Stimulated activated memory B cell treated with anti-CD40 and anti-IgM and Interleukin-4, amounts not matched to agents 10 μg/mL and 1 μg/mL and 100 μg/mL, for 72 hours (primary cell): ENCODE data around the gene RBM39.
"Not testable (repeated sequence)": the region's sequence is repeated elsewhere in the genome, so short reads cannot be mapped to it uniquely, and the experiment has no call there.

Experiments
- ATAC-seq: fragments of 150-1000 bp; cut with Tn5 transposase; 2 replicates; pipeline ENCODE4 v1.10.0; 2021
- H3K27ac Mint-ChIP-seq: one replicate; pipeline ENCODE4 v1.8.0; 2022; ENCODE audit warnings: mild to moderate bottlenecking, mixed read lengths
- H3K27me3 Mint-ChIP-seq: one replicate; pipeline ENCODE4 v1.8.0; 2022; ENCODE audit warnings: mixed read lengths
- H3K36me3 Mint-ChIP-seq: one replicate; pipeline ENCODE4 v1.8.0; 2022; ENCODE audit warnings: mixed read lengths
- H3K4me1 Mint-ChIP-seq: one replicate; pipeline ENCODE4 v1.8.0; 2022; ENCODE audit warnings: mixed read lengths
- H3K4me3 Mint-ChIP-seq: one replicate; pipeline ENCODE4 v1.8.0; 2022; ENCODE audit warnings: mild to moderate bottlenecking, moderate library complexity, mixed read lengths
- H3K9me3 Mint-ChIP-seq: one replicate; pipeline ENCODE4 v1.8.0; 2022; ENCODE audit warnings: mixed read lengths

RBM39 gene

DNA sequence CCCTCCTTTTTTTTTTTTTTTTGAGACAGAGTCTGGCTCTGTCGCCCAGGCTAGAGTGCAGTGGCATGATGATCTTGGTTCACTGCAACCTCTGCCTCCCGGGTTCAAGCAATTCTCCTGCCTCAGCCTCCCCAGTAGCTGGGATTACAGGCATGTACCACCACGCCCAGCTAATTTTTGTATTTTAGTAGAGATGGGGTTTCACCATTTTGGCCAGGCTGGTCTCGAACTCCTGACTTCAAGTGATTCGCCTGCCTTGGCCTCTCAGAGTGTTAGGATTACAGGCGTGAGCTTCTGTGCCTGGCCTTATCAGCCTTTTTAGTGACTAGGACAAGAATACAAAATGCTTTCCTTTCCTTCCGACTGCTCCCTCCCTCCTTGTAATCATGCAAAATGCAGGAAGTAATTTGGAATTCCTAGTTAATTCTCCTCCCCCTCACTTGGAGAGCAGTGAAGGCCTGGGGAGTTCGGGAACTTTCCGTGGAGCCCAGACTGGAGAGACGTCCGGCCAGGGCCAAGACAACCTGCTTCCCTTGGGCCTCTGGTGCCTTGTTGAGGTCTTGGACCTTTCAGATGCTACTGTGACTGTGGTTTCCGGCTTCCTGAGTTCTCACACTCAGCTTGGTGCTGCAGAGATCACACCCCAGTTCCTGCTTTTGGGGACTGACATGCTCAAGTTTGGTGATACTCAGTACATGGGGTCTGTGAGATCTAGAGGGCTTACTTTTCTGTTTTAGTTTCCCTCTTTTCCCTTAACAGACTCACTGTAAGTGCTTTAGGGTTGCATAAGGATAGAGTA lies 25.8 kb upstream of the RBM39 start:
- H3K4me1 Mint-ChIP-seq = peaks cover 39% of the 10 kb centered on the region
- peaks cover 6% of the 10 kb centered on the region for H3K9me3 Mint-ChIP-seq
- peak overlapping the region; percentile 85 for H3K4me3 Mint-ChIP-seq
- H3K27ac Mint-ChIP-seq = peak overlapping the region; percentile 100
- ATAC-seq = peak; percentile 68
- H3K36me3 Mint-ChIP-seq = no peaks in the 10 kb centered on the region
- no peaks in the 10 kb centered on the region for H3K27me3 Mint-ChIP-seq

DNA sequence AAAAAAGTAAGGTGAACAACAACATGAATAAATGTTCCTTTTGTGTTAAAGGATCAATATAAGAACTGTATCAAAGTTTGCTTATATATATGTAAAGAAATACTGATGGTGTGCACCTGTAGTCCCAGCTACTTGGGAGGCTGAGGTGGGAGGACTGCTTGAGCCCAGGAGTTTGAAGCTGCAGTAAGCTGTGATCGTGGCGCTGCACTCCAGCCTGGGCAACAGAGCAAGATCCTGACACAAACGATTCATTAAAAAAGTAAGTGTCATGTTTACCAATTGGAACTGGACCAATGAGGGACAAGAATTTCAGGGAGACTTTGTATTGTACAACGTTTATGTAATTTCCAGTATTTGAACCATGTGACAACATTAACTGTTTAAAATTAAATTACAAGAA lies 24.8 kb upstream of the RBM39 start:
- Mint-ChIP-seq H3K9me3 (peaks cover 6% of the 10 kb centered on the region), H3K36me3 (no peaks in the 10 kb centered on the region), H3K4me3 (no peak overlapping the region), H3K27me3 (no peaks in the 10 kb centered on the region), H3K4me1 (peaks cover 34% of the 10 kb centered on the region), H3K27ac (peak overlapping the region; percentile 100)
- no peak for ATAC-seq

DNA sequence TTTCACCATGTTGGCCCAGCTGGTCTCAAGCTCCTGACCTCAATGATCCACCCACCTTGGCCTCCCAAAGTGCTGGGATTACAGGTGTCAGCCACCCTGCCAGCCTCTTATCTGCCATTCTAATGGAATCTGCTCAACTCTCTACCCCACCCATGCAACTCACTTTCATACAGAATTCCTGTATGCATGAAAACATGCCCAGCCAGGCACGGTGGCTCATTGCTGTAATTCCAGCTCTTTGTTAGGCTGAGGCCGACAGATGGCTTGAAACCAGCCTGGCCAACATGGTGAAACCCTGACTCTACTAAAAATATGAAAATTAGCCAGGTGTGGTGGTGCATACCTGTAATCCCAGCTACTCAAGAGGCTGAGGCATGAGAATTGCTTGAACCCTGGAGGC lies 22.9 kb upstream of the RBM39 start:
- not testable (repeated sequence) for ATAC-seq, H3K27ac Mint-ChIP-seq, H3K4me3 Mint-ChIP-seq, H3K36me3 Mint-ChIP-seq, H3K9me3 Mint-ChIP-seq, H3K27me3 Mint-ChIP-seq
- peaks cover 24% of the 10 kb centered on the region for H3K4me1 Mint-ChIP-seq

DNA sequence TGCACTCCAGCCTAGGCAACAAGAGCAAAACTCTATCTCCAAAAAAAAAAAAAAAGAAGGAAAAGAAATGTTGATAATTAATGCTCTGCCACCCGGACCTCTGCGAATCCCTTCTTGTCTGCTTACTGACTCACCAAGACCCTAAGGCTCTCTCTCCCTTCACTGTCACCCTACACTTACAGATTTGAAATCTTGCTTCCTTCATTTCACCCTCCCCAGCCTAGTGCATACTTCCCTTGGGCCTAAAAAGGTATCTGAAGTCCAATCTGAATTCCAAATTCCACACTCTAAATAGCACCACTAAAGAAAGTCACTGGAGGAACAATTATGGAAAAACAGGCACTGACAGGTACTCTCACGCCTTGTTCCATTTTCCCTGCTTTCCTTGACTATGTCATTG lies 20.4 kb upstream of the RBM39 start:
- Mint-ChIP-seq H3K9me3 (no peaks in the 10 kb centered on the region), H3K4me1 (peaks cover 6% of the 10 kb centered on the region), H3K27ac (no peak overlapping the region), H3K27me3 (no peaks in the 10 kb centered on the region), H3K36me3 (no peaks in the 10 kb centered on the region), H3K4me3 (no peak overlapping the region)
- ATAC-seq = no peak

DNA sequence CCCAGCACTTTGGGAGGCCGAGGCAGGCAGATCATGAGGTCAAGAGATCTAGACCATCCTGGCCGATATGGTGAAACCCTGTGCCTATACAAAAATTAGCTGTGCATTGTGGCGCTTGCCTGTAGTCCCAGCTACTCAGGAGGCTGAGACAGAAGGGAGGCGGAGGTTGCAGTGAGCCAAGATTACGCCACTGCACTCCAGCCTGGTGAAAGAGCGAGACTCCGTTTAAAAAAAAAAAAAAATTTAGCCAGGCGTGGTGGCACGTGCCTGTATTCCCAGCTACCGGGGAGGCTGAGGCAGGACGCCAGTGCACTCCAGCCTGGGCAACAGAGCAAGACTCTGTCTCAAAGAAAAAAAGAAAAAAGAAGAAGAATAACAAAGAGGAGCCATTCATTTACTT lies 19.5 kb upstream of the RBM39 start:
- H3K27me3 Mint-ChIP-seq, ATAC-seq, H3K9me3 Mint-ChIP-seq, H3K36me3 Mint-ChIP-seq, H3K27ac Mint-ChIP-seq, H3K4me3 Mint-ChIP-seq: not testable (repeated sequence)
- peaks cover 11% of the 10 kb centered on the region for H3K4me1 Mint-ChIP-seq

DNA sequence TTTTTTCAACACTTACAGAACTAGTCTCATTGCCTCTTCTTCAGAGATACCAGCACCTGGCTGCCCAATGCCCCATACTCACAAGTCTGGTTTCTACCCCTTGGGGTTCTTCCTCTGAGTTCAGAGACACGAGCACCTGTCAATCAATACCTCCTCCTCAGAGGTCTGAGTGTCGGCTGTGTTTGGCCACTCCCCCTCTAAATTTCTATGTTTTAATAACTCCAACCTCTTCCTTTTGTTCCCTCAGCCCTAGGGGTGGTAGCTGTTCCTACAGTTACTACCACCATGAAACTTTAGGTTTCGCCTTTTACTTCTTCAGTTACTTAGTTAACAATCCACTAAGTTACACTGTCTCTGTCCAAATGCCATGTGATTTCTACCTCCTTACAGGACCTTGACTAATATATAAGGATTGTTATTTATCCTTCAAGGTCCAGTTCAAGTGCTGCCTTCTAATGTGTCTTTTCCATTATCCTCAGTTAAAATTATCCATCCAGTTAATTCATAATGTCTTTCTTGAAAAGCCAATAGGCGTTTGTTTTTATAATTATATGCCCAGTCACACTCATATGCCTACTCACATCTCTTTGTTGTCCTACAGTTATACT lies 15.1 kb upstream of the RBM39 start:
- H3K9me3 Mint-ChIP-seq = no peaks in the 10 kb centered on the region
- peak overlapping the region; percentile 11 for H3K27ac Mint-ChIP-seq
- no peak overlapping the region for H3K4me3 Mint-ChIP-seq
- ATAC-seq = no peak
- peaks cover 6% of the 10 kb centered on the region for H3K4me1 Mint-ChIP-seq
- H3K27me3 Mint-ChIP-seq = no peaks in the 10 kb centered on the region
- H3K36me3 Mint-ChIP-seq = no peaks in the 10 kb centered on the region

DNA sequence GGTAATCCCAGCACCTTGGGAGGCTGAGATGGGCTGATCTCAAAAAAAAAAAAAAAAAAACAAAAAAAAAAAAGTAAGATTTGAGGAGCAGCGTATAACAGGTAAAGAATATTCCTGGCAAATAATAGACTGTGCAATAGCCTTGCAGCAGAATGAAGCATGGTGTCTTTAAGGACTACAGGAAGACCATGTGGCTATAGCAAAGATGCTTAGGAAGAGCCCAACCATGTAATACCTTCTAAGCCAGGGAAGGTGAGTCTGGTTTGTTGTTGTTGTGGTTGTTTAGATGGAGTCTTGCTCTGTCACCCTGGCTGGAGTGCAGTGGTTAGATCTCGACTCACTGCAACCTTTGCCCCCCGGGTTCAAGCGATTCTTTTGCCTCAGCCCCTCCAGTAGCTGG lies 14.3 kb upstream of the RBM39 start:
- no peaks in the 10 kb centered on the region for H3K36me3 Mint-ChIP-seq
- no peak overlapping the region for H3K27ac Mint-ChIP-seq
- H3K4me1 Mint-ChIP-seq = peaks cover 6% of the 10 kb centered on the region
- no peaks in the 10 kb centered on the region for H3K27me3 Mint-ChIP-seq
- no peak for ATAC-seq
- H3K4me3 Mint-ChIP-seq = no peak overlapping the region
- no peaks in the 10 kb centered on the region for H3K9me3 Mint-ChIP-seq

DNA sequence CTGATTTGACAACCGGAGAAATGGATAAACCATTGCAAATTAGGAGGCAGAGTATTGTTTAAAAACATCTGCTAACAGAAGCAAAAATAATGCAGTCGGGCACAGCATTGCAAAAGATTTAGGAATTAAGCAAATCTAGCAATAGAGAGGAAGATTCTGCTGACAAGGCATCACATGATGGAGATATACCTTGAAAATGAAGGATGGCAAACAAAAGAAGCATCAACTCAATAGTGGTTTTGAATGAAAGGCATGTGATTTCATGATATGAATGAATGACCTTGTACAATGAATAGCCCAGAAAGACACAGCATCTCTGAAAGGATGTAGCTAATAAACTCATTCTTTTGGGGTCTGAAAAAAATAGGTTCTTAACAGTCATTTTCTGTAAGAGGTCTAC lies 8.6 kb upstream of the RBM39 start:
- H3K9me3 Mint-ChIP-seq = no peaks in the 10 kb centered on the region
- H3K27ac Mint-ChIP-seq = no peak overlapping the region
- no peaks in the 10 kb centered on the region for H3K36me3 Mint-ChIP-seq
- no peak overlapping the region for H3K4me3 Mint-ChIP-seq
- no peak for ATAC-seq
- no peaks in the 10 kb centered on the region for H3K4me1 Mint-ChIP-seq
- no peaks in the 10 kb centered on the region for H3K27me3 Mint-ChIP-seq

DNA sequence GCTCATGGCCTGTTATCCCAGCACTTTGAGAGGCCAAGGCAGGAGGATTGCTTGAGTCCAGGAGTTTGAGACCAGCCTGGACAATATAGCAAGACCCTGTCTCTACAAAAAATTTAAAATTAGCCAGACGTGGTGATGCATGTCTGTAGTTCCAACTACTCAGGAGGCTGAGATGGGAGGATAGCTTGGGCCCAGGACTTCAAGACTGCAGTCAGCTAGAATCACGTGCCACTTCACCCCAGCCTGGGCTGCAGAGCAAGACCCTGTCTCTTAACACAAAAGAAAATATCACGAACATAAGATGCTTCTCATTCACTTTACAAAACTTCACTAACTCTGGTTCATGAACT lies 2.4 kb upstream of the RBM39 start:
- not testable (repeated sequence) for ATAC-seq, H3K27me3 Mint-ChIP-seq, H3K9me3 Mint-ChIP-seq, H3K4me3 Mint-ChIP-seq
- peaks cover 17% of the 10 kb centered on the region for H3K4me1 Mint-ChIP-seq
- H3K27ac Mint-ChIP-seq = peak overlapping the region; percentile 95
- H3K36me3 Mint-ChIP-seq = peaks cover 18% of the 10 kb centered on the region

DNA sequence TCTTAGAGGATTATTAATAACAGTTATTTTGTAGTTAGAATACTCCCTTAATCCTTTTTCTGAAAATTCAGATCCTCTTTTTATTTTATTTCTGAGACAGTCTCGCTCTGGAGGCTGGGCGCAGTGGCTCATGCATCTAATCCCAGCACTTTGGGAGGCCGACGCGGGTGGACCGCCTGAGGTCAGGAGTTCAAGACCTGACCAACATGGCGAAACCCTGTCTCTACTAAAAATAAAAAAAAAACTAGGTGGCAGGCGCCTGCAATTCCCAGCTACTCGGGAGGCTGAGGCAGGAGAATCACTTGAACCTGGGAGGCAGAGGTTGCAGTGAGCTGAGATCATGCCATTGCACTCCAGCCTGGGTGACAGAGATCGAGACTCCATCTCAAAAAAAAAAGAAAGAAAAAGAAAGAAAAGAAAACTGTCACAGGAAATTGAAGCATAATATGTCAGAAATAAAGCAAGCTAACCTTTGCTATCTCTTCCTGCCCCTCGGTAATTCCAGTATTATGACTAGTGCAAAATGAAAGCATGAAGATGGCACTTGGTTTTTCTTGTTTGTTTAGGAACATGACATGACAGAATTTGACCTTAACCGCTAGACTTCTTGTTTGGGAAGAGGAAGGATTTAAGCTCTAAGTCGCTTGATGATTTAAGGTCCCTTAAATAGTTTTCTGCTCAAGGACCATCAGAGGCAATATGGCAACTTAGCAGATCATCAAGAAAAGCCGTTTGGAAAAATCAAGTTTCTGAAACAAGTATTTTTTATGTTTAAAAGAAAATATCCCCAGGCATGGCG lies 1.8 kb upstream of the RBM39 start:
- peaks cover 22% of the 10 kb centered on the region for H3K36me3 Mint-ChIP-seq

DNA sequence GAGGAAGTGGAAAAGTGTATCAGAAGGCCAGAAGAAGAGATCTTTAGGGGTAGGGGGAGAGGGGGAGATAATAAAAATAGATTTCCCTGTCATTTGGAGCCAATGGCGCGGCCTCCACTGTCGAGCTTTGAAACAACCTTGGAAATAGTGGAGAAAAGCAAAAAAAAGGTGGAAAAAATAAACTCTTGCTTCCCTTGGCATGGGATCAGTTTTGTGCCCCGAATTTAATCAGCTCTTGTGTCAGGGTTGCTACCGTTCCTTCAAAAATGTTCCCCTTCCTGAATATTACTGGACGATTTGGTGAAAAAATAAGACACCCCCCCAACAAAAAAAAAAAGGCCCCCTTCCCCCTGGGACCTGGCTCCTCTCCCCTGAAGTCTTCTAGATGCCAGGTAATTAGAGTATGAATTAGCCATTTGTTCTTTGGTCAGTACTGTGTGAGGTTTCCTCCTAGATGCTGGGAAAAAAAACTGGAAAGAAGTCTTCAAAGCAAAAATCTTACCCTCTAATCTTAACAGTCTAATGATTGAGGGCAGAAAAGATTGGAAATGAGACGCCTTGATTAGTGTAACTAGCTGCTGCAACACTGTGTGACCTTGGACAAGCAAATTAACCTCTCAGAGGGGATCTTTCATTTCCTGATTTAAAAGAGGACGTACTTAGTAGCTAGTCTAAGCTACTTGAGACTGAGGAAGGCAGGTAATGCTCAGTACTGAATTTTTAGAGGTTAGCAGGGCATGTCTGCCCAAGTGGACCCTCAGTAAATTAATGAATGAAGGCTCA lies 872 bp upstream of the RBM39 start:
- peaks cover 28% of the 10 kb centered on the region for H3K4me1 Mint-ChIP-seq
- H3K4me3 Mint-ChIP-seq = peak overlapping the region; percentile 99
- H3K9me3 Mint-ChIP-seq = no peaks in the 10 kb centered on the region
- ATAC-seq = peak; percentile 56
- peaks cover 31% of the 10 kb centered on the region for H3K36me3 Mint-ChIP-seq
- H3K27ac Mint-ChIP-seq = peak overlapping the region; percentile 95
- no peaks in the 10 kb centered on the region for H3K27me3 Mint-ChIP-seq

More for the DNA sequence above, 1.8 kb upstream of the RBM39 start:
- peaks cover 21% of the 10 kb centered on the region for H3K4me1 Mint-ChIP-seq
- peak overlapping the region; percentile 95 for H3K27ac Mint-ChIP-seq
- H3K27me3 Mint-ChIP-seq = no peaks in the 10 kb centered on the region
- ATAC-seq = no peak
- H3K9me3 Mint-ChIP-seq = no peaks in the 10 kb centered on the region
- H3K4me3 Mint-ChIP-seq = peak overlapping the region; percentile 99

DNA sequence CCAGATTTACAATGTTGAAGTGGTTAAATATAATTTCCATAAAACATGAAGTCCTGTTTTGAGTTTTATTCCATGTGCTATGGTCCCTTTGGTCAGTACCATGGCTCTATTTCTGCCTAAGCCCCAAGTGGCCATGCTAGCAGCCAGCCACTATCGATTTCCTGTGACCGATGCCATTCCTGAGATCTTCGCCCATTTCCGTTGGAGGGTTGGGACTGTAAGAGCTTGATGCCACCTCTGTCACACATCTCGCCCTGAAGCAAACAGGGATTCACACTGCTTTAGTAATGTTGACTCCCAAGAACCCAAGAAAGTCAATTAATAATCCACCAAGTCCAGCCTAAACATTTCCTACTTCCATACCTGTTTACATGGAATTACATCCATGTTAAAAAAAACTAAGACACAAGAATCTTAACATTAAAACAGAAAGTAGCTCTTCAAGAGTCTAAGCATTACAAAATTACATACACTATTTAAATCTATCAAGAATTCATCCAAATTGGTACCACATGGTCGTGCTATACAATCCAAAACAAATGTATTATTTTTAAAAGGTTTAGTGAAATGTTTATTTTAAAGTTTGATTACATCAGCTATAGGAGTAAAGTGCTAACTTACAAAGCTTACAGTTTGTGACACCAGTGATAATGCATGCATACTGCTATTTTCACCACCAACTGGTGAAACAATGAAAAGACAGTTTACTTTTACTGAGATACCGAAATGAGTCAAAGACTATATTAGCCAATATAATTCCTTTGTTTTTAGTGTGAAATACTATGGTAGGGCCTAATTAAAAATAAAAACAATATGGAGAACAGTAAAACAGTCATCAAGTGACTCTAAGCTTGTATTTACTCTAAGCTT lies 2.5 kb downstream of the RBM39 start:
- H3K27me3 Mint-ChIP-seq = no peaks in the 10 kb centered on the region
- peaks cover 43% of the 10 kb centered on the region for H3K4me1 Mint-ChIP-seq
- peaks cover 47% of the 10 kb centered on the region for H3K36me3 Mint-ChIP-seq
- H3K9me3 Mint-ChIP-seq = no peaks in the 10 kb centered on the region
- H3K27ac Mint-ChIP-seq = peak overlapping the region; percentile 95
- no peak for ATAC-seq
- peak overlapping the region; percentile 99 for H3K4me3 Mint-ChIP-seq

DNA sequence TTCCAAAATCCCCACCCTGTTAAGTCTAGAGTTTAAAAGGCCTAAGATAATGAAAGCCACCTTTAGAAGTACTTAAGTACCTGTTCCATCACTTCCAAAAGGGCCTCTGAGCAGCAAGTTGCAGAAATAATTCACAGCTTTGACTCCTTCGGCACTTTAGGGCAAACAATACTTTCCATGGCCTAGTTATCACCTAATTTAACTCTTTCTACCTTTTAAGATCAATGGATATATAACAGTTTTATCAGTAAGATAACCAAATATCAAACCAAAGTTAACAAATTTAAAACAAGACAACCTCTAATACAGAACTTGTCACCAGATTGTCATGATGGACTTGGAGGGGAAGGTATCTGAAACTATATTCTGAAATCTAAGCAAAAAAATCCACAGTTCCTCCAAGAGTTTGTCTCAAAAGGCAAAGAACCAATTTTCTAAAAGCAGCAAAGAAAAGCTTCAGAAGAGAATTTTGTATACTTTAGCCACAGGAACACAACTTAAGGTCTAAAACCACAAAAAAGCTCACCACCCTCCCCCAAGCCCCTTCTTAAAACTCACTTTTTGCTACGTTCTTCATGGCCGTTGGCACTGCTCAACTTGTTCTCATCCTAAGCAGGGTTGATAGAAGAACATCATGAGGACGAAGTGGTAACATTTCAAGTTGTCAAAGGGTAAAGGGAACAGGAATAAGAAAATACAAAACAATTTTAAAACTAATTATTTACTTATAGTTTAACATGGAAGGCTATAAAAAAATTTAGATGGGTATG lies 3.5 kb downstream of the RBM39 start:
- no peaks in the 10 kb centered on the region for H3K9me3 Mint-ChIP-seq
- peaks cover 56% of the 10 kb centered on the region for H3K36me3 Mint-ChIP-seq
- peaks cover 47% of the 10 kb centered on the region for H3K4me1 Mint-ChIP-seq
- no peaks in the 10 kb centered on the region for H3K27me3 Mint-ChIP-seq
- H3K4me3 Mint-ChIP-seq = peak overlapping the region; percentile 21
- ATAC-seq = no peak
- H3K27ac Mint-ChIP-seq = peak overlapping the region; percentile 27

DNA sequence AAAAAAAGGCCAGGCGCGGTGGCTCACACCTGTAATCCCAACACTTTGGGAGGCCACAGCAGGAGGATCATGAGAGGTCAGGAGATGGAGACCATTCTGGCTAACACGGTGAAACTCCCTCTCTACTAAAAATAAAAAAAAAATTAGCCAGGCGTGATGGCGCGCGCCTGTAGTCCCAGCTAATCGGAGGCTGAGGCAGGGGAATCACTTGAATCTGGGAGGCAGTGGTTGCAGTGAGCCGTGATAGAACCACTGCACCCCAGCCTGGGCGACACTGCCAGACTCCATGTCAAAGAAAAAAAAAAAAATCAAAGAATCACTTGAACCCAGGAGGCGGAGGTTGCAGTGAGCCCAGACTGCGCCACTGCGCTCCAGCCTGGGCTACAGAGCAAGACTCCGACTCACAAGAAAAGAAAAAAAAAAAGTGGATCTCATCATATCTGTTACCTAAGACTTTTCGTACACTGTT lies 4.2 kb downstream of the RBM39 start:
- Mint-ChIP-seq H3K4me1 (peaks cover 47% of the 10 kb centered on the region), H3K4me3 (peak overlapping the region; percentile 15), H3K36me3 (peaks cover 63% of the 10 kb centered on the region), H3K27ac (peak overlapping the region; percentile 27), H3K9me3 (no peaks in the 10 kb centered on the region), H3K27me3 (no peaks in the 10 kb centered on the region)
- no peak for ATAC-seq
